CD4-positive, alpha-beta T cell treated with Interleukin-17A for 4 hours (primary cell): ENCODE measurements around the gene NPHS1.
A peak's percentile ranks its signal among the peaks of the same experiment; 100 is the strongest.
"Not testable (repeated sequence)": the region's sequence is repeated elsewhere in the genome, so short reads cannot be mapped to it uniquely, and the experiment has no call there.

Experiments used
- DNase-seq: peaks from one replicate; pipeline ENCODE4 v3.0.0-alpha.2; 2020; ENCODE audit warnings: mixed read lengths

Gene NPHS1

GRCh38 chr19:35852029-35852780, at the start of gene NPHS1:
NPHS1 (minus strand) TSS chr19:35852504; CDS start chr19:35851837, 667 bp downstream.
- no peak for DNase-seq

- DNase-seq = no peak
Measured at GRCh38 chr19:35901055-35901644, 48.8 kb upstream of the NPHS1 start.

- DNase-seq = peak; percentile 91
Measured at GRCh38 chr19:35899547-35900214, 47.4 kb upstream of the NPHS1 start.

GRCh38 chr19:35898499-35898809, 46.1 kb upstream of the NPHS1 start:
- no peak for DNase-seq

GRCh38 chr19:35897706-35898451, 45.6 kb upstream of the NPHS1 start:
- DNase-seq = no peak

- no peak for DNase-seq
Measured at GRCh38 chr19:35896643-35897040, 44.3 kb upstream of the NPHS1 start.

GRCh38 chr19:35895911-35896642, 43.8 kb upstream of the NPHS1 start:
- no peak for DNase-seq

GRCh38 chr19:35894342-35894741, 42.0 kb upstream of the NPHS1 start:
- DNase-seq = no peak

- DNase-seq = not testable (repeated sequence)
Measured at GRCh38 chr19:35891819-35892218, 39.5 kb upstream of the NPHS1 start.

- DNase-seq = no peak
Measured at GRCh38 chr19:35890113-35890650, 37.9 kb upstream of the NPHS1 start.

GRCh38 chr19:35889370-35890112, 37.2 kb upstream of the NPHS1 start:
- DNase-seq = no peak

GRCh38 chr19:35888398-35888797, 36.1 kb upstream of the NPHS1 start:
- no peak for DNase-seq

- no peak for DNase-seq
Measured at GRCh38 chr19:35887197-35887596, 34.9 kb upstream of the NPHS1 start.

- no peak for DNase-seq
Measured at GRCh38 chr19:35885904-35886303, 33.6 kb upstream of the NPHS1 start.

GRCh38 chr19:35885225-35885738, 33.0 kb upstream of the NPHS1 start:
- no peak for DNase-seq

- no peak for DNase-seq
Measured at GRCh38 chr19:35883882-35884281, 31.6 kb upstream of the NPHS1 start.

- peak; percentile 55 for DNase-seq
Measured at GRCh38 chr19:35882114-35882832, 30.0 kb upstream of the NPHS1 start.

GRCh38 chr19:35879770-35880317, 27.5 kb upstream of the NPHS1 start:
- DNase-seq = peak; percentile 83

GRCh38 chr19:35879068-35879467, 26.8 kb upstream of the NPHS1 start:
- DNase-seq = no peak

- no peak for DNase-seq
Measured at GRCh38 chr19:35874392-35874930, 22.2 kb upstream of the NPHS1 start.
